Activated CD8-positive, alpha-beta T cell treated with anti-CD3 and anti-CD28 coated beads for 36 hours (primary cell): ENCODE measurements around the gene SYNJ1. TPM values are rescaled to one million over a fixed set of nuclear protein-coding genes. Genes with fewer than 3 reads are reported as not detected.
"Not testable (repeated sequence)": the region's sequence is repeated elsewhere in the genome, so short reads cannot be mapped to it uniquely, and the experiment has no call there.

ENCODE experiments used
- ATAC-seq: fragments of 200-7000 bp; cut with Tn5 transposase; one replicate; pipeline ENCODE4 v1.10.0; 2021; ENCODE audit warnings: mild to moderate bottlenecking, moderate library complexity
- CTCF ChIA-PET: fragments of 350-600 bp; sonication (Branson Sonifier 250); formaldehyde crosslinking; loops from one replicate; lab custom pipeline; 2021; ENCODE audit warnings: antibody characterized with exemption; lab: Charles Lee
- POLR2A ChIA-PET: fragments of 350-600 bp; sonication (Branson Sonifier 250); formaldehyde crosslinking; loops from one replicate; lab custom pipeline; 2021; ENCODE audit warnings: antibody characterized with exemption; lab: Charles Lee
- DNase-seq: peaks from one replicate; pipeline ENCODE4 v3.0.0-alpha.2; 2020
- H3K27ac Mint-ChIP-seq: one replicate; pipeline ENCODE4 v1.8.0; 2021; ENCODE audit warnings: mild to moderate bottlenecking, mixed read lengths
- H3K27me3 Mint-ChIP-seq: one replicate; pipeline ENCODE4 v1.8.0; 2021; ENCODE audit warnings: mixed read lengths
- H3K36me3 Mint-ChIP-seq: one replicate; pipeline ENCODE4 v1.8.0; 2021; ENCODE audit warnings: low read depth, mixed read lengths
- H3K4me1 Mint-ChIP-seq: one replicate; pipeline ENCODE4 v1.8.0; 2021; ENCODE audit warnings: low read depth, mixed read lengths
- H3K4me3 Mint-ChIP-seq: one replicate; pipeline ENCODE4 v1.8.0; 2021; ENCODE audit warnings: mild to moderate bottlenecking, moderate library complexity, mixed read lengths
- H3K9me3 Mint-ChIP-seq: one replicate; pipeline ENCODE4 v1.8.0; 2021; ENCODE audit warnings: mixed read lengths
- intact Hi-C: fragments of 100-400 bp; cut with micrococcal nuclease; formaldehyde crosslinking; loops from one replicate; pipeline ENCODE4 v1.10.0; 2022
- total RNA-seq, 2 experiments: library from RNA; stranded (reverse); gene quantifications; one replicate each; pipeline ENCODE4 v1.2.3, GENCODE V29; 2021
- TF ChIP-seq, protein P1 (sequence below): fragments of 200-600 bp; IDR thresholded peaks from one replicate; pipeline ENCODE4 v1.8.0; 2022; ENCODE audit warnings: antibody characterized with exemption, mild to moderate bottlenecking

The SYNJ1 gene
- total RNA-seq, 2 experiments from 2014 or later: 8.7 to 10.9 TPM

DNA sequence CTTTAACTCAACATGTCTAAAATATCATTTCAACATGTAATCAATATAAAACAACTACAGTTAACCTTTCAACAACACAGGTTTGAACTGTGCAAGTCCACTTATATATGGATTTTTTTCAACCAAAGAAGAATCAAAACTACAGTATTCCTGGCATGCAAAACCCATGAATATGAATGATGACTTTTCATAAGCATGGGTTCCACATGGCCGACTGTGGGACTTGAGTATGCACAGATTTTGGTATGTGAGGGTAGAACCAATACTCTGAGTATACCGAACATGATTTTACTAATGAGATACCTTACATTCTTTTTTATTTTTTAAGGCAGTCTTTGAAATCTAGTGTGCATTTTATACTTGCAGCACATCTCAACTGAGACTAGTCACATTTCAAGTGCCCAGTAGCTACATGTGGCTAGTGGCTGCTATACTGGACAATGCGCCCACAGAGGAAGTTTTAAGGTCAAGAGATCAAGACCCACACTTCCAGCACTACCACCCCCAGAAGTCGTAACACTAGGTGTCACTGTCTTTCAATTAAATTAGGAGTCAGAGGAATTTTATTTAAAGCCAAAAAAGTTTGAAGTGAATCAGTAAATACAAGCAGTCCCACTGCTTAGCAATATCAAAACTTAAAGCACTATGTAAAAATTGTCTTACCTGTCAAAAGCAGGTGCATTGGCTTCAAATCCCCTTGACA lies 40.0 kb downstream of the SYNJ1 start:
- Mint-ChIP-seq H3K9me3 (no peaks in the 10 kb centered on the region), H3K27ac (no peak overlapping the region), H3K4me1 (no peaks in the 10 kb centered on the region), H3K4me3 (no peak overlapping the region), H3K36me3 (peaks cover 8% of the 10 kb centered on the region), H3K27me3 (no peaks in the 10 kb centered on the region)
- intact Hi-C loops: no loop called here
- DNase-seq (peak; percentile 15), ATAC-seq (no peak)
- ChIA-PET POLR2A (no interaction called here), CTCF (interaction anchor here (1.2 kb wide), 1 partner anchor 138 kb away, joined by 4 read pairs; no protein-coding TSS in a partner anchor)
- TF ChIP-seq, protein P1, sequence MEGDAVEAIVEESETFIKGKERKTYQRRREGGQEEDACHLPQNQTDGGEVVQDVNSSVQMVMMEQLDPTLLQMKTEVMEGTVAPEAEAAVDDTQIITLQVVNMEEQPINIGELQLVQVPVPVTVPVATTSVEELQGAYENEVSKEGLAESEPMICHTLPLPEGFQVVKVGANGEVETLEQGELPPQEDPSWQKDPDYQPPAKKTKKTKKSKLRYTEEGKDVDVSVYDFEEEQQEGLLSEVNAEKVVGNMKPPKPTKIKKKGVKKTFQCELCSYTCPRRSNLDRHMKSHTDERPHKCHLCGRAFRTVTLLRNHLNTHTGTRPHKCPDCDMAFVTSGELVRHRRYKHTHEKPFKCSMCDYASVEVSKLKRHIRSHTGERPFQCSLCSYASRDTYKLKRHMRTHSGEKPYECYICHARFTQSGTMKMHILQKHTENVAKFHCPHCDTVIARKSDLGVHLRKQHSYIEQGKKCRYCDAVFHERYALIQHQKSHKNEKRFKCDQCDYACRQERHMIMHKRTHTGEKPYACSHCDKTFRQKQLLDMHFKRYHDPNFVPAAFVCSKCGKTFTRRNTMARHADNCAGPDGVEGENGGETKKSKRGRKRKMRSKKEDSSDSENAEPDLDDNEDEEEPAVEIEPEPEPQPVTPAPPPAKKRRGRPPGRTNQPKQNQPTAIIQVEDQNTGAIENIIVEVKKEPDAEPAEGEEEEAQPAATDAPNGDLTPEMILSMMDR: no peak

DNA sequence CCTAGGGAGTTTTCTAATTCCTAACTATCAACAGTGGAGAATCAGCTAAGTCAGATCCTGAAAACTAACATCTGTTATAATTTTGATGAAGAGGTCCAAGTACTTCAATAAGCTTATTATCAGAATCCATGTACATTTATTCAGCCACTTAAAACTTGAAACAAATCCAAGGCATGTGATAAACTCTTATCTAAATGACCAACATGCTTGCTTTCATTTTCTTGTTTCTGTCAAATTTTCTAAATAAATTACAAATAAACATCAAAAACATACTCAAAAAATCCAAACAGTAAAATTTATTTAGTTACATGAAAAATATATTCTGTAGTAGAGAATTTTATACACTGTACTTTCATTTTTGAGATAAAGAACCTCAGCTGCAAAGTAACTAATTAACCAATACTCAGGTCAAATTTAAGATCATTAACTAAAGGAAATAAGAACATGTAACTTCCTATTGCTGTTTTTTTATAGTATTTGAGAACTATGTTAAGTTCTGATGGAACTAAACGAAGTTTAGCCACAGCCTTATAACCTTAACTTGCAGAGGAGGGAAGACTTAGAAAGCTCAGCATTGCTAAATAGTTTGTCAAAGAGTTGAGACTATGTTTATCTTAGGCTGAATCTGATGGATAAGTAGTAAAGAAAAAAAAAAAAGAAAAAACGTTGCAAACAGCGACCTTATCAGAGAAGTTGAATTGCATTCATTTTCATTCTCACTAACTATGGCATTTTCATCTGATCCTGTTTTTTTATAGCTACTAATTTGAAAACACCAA lies 44.9 kb downstream of the SYNJ1 start:
- peaks cover 2% of the 10 kb centered on the region for H3K36me3 Mint-ChIP-seq
- DNase-seq: no peak
- no peak for ATAC-seq
- CTCF ChIA-PET: interaction anchor here (0.7 to 1.8 kb wide), 3 partner anchors 30 to 445 kb away, joined by 3 read pairs; no protein-coding TSS in a partner anchor
- no peak overlapping the region for H3K27ac Mint-ChIP-seq
- H3K9me3 Mint-ChIP-seq: no peaks in the 10 kb centered on the region
- TF ChIP-seq, protein P1: no peak
- no peaks in the 10 kb centered on the region for H3K4me1 Mint-ChIP-seq
- intact Hi-C loops: no loop called here
- POLR2A ChIA-PET: interaction anchor here (0.7 kb wide), 1 partner anchor 312 kb away, joined by 3 read pairs; no protein-coding TSS in a partner anchor
- H3K4me3 Mint-ChIP-seq: no peak overlapping the region
- H3K27me3 Mint-ChIP-seq: no peaks in the 10 kb centered on the region

DNA sequence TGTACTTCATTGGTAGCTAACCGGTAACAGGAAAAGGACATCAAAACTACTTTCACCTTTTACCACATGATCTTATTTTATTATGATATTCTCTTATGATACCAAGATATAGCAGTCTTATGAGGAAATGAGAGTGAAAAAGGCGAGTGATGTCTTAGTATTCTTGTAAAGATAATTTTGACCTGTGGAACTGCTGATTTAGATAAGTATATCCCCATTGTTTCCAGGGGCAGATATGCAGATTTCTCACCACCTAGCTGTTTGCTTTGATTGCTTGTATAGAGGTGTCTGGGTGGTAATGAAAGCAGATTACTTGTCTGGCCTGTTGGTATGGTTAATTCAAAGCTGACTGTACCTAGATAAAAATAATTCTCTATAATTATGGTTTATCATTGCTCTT lies 53.1 kb downstream of the SYNJ1 start:
- ATAC-seq (no peak), DNase-seq (no peak)
- H3K36me3 Mint-ChIP-seq: peaks cover 9% of the 10 kb centered on the region
- ChIA-PET POLR2A (no interaction called here), CTCF (interaction anchor here (1.0 to 1.1 kb wide), 2 partner anchors 152 to 320 kb away, joined by 3 read pairs; no protein-coding TSS in a partner anchor)
- H3K4me3 Mint-ChIP-seq: no peak overlapping the region
- no peaks in the 10 kb centered on the region for H3K4me1 Mint-ChIP-seq
- H3K27ac Mint-ChIP-seq: no peak overlapping the region
- TF ChIP-seq, protein P1: no peak
- no peaks in the 10 kb centered on the region for H3K9me3 Mint-ChIP-seq
- no peaks in the 10 kb centered on the region for H3K27me3 Mint-ChIP-seq
- intact Hi-C loops: no loop called here

DNA sequence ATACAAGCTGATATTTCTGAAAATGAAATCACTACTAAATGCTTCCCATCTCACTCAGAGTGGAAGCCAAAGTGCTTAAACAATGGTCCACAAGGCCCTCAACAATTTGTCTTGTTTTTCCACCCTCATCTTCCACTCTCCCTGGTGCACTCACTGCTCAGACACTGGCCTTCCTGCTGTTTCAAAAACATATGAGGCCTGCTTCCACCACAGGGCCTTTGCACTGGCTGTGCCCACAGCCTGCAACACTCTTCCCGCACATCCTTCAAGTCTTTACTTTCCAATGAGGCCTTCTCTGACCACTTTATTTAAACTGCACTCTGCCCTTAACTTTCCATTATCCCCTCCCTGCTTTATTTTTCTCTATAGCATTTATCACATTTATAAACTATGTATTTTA lies 53.8 kb downstream of the SYNJ1 start:
- no peaks in the 10 kb centered on the region for H3K4me1 Mint-ChIP-seq
- ChIA-PET POLR2A (no interaction called here), CTCF (interaction anchor here (1.0 kb wide), 1 partner anchor 152 kb away, joined by 3 read pairs; no protein-coding TSS in a partner anchor)
- H3K9me3 Mint-ChIP-seq: no peaks in the 10 kb centered on the region
- H3K27me3 Mint-ChIP-seq: no peaks in the 10 kb centered on the region
- H3K27ac Mint-ChIP-seq: no peak overlapping the region
- DNase-seq (no peak), ATAC-seq (no peak)
- H3K4me3 Mint-ChIP-seq: no peak overlapping the region
- peaks cover 9% of the 10 kb centered on the region for H3K36me3 Mint-ChIP-seq
- intact Hi-C loops: no loop called here
- TF ChIP-seq, protein P1: no peak

DNA sequence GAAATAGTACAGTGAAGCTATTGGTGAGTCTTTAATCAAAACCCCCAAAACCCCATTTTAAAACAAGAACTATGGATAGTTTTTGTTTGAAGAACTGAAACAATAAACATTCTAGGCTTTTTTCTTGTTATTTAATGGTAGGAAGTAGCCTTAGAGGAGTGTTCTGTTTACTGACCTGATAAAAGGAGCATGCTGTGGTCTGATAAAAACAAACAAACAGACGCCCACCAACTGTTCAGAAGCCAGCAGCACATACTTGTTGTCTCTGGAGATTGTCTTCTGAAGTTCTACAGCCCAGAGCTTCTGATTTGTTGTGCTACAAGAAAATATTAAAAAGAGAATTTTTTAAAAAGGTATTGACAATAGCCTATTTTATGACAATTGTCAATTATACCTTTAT lies 61.6 kb downstream of the SYNJ1 start:
- TF ChIP-seq, protein P1: no peak
- Mint-ChIP-seq H3K4me3 (no peak overlapping the region), H3K4me1 (no peaks in the 10 kb centered on the region), H3K9me3 (peaks cover 17% of the 10 kb centered on the region), H3K36me3 (peaks cover 43% of the 10 kb centered on the region), H3K27ac (no peak overlapping the region), H3K27me3 (no peaks in the 10 kb centered on the region)
- intact Hi-C loops: no loop called here
- ATAC-seq (no peak), DNase-seq (no peak)
- ChIA-PET POLR2A (no interaction called here), CTCF (no interaction called here)

DNA sequence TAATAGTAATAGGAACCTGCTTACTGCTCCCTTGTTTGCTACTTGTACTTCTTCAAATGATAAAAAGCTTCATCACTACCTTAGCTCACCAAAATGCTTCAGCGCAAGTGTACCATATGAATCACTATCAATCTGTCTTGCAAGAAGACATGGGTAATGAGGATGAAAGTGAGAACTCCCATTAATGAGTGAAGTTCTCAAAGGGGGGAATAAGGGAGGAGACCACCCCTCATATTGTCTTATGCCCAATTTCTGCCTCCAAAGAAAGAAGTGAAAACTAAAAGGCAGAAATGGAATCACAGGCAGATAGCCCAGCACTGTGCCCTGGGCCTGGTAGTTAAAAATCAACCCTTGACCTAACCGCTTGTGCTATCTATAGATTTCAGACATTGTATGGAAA lies 63.7 kb downstream of the SYNJ1 start:
- CTCF ChIA-PET: interaction anchor here (1.0 to 1.1 kb wide), 2 partner anchors 63 to 162 kb away, joined by 3 read pairs; no protein-coding TSS in a partner anchor
- Mint-ChIP-seq H3K36me3 (peaks cover 41% of the 10 kb centered on the region), H3K9me3 (peaks cover 17% of the 10 kb centered on the region)
- ATAC-seq, DNase-seq, intact Hi-C loops, H3K4me3 Mint-ChIP-seq, H3K4me1 Mint-ChIP-seq, H3K27ac Mint-ChIP-seq, H3K27me3 Mint-ChIP-seq, POLR2A ChIA-PET: not testable (repeated sequence)

DNA sequence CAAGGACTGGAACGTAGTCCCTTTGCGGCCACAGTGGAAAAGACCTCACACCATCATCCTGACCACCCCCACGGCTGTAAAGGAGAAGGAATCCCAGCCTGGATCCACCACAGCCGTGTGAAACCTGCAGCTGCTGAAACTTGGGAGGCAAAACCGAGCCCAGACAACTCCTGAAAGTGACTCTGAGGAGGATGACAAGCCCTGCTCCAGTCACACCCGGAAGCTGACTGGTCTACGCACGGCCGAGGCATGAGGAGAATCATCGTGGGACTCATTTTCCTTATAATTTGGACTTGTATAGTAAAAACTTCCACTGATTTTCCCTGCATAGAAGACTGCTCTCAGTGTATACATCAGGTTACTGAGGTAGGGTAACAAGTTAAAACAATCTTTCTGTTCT lies 65.8 kb downstream of the SYNJ1 start:
- H3K27me3 Mint-ChIP-seq, DNase-seq, CTCF ChIA-PET, intact Hi-C loops, POLR2A ChIA-PET, H3K4me3 Mint-ChIP-seq, H3K4me1 Mint-ChIP-seq, H3K27ac Mint-ChIP-seq, ATAC-seq: not testable (repeated sequence)
- Mint-ChIP-seq H3K36me3 (peaks cover 46% of the 10 kb centered on the region), H3K9me3 (peaks cover 17% of the 10 kb centered on the region)
